SK-N-MC (cell line): Measurements from ENCODE around the gene DHODH.

ENCODE experiments used
- EZH2 ChIP-seq: fragments of 200-600 bp; sonication (generic); IDR thresholded peaks from one replicate; pipeline ENCODE4 v1.6.1; 2017; ENCODE audit warnings: antibody characterized with exemption
- FOXP2 ChIP-seq: optimal IDR thresholded peaks from 2 replicates; pipeline ENCODE3; 2011; ENCODE audit warnings: mild to moderate bottlenecking, moderate library complexity; ENCODE audit not compliant: insufficient read depth; ENCODE audit errors: extremely low read length, control extremely low read depth
- POLR2AphosphoS5 ChIP-seq: IDR thresholded peaks from 2 replicates; pipeline ENCODE4 v1.6.1; 2012; ENCODE audit warnings: mild to moderate bottlenecking, low read depth, low read length, borderline replicate concordance

GRCh38 chr16:72072514-72073342, 64.2 kb downstream of the DHODH start:
- no peak for TF ChIP-seq EZH2
- TF ChIP-seq POLR2AphosphoS5 = no peak
- no peak for TF ChIP-seq FOXP2
